ENCODE data around the gene ST3GAL3. TPM values are rescaled to one million over a fixed set of nuclear protein-coding genes. Genes with fewer than 3 reads are reported as not detected.

ST3GAL3 gene
- total RNA-seq, 1 experiment from 2014 or later, result 8.6 TPM

- TF ChIP-seq, protein P1, sequence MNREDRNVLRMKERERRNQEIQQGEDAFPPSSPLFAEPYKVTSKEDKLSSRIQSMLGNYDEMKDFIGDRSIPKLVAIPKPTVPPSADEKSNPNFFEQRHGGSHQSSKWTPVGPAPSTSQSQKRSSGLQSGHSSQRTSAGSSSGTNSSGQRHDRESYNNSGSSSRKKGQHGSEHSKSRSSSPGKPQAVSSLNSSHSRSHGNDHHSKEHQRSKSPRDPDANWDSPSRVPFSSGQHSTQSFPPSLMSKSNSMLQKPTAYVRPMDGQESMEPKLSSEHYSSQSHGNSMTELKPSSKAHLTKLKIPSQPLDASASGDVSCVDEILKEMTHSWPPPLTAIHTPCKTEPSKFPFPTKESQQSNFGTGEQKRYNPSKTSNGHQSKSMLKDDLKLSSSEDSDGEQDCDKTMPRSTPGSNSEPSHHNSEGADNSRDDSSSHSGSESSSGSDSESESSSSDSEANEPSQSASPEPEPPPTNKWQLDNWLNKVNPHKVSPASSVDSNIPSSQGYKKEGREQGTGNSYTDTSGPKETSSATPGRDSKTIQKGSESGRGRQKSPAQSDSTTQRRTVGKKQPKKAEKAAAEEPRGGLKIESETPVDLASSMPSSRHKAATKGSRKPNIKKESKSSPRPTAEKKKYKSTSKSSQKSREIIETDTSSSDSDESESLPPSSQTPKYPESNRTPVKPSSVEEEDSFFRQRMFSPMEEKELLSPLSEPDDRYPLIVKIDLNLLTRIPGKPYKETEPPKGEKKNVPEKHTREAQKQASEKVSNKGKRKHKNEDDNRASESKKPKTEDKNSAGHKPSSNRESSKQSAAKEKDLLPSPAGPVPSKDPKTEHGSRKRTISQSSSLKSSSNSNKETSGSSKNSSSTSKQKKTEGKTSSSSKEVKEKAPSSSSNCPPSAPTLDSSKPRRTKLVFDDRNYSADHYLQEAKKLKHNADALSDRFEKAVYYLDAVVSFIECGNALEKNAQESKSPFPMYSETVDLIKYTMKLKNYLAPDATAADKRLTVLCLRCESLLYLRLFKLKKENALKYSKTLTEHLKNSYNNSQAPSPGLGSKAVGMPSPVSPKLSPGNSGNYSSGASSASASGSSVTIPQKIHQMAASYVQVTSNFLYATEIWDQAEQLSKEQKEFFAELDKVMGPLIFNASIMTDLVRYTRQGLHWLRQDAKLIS (CRISPR knock-in tag; IDR thresholded peaks at IDR 0.05; ENCODE audit: borderline replicate concordance), result no peak
- no peak for TF ChIP-seq ATF1 (CRISPR knock-in tag; IDR thresholded peaks at IDR 0.05)
- no peak for TF ChIP-seq ZNF396 (CRISPR knock-in tag; IDR thresholded peaks at IDR 0.05; ENCODE audit: borderline replicate concordance)
- TF ChIP-seq MXD4 (CRISPR knock-in tag; IDR thresholded peaks at IDR 0.05; ENCODE audit: borderline replicate concordance), result no peak
Observed at GRCh38 chr1:43914576-43915525, 207.5 kb downstream of the ST3GAL3 start (continued).

DNA sequence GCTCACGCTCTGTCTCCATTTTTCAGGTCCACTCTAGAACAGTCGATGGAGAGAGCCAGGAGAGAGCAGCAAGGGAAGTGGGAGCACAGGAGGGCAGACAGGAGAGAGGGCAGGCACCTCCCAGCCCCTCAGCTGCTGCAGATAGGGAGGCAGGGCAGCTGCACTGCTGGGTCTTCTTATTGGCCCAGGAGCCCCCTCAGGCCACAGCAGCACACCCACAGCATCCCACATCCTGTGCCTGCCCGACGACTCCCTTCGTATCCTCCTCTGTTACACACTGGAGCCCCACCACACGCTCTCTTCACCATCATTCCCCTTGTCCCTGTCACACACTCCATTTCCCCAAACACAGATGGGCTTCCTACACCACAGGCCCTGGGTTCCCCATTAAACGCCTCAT is 212.6 kb downstream of the ST3GAL3 start:
- ChIA-PET POLR2A (no interaction called here), CTCF (interaction anchor here (0.6 to 9.0 kb wide), 6 partner anchors 10 to 206 kb away, joined by 3 to 99 read pairs (median 11); partner anchors contain the start of gene ARTN)
- TF ChIP-seq, protein P2, sequence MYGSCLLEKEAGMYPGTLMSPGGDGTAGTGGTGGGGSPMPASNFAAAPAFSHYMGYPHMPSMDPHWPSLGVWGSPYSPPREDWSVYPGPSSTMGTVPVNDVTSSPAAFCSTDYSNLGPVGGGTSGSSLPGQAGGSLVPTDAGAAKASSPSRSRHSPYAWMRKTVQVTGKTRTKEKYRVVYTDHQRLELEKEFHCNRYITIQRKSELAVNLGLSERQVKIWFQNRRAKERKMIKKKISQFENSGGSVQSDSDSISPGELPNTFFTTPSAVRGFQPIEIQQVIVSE (CRISPR knock-in tag; IDR thresholded peaks at IDR 0.05; ENCODE audit: borderline replicate concordance), result no peak
- Mint-ChIP-seq H3K27ac (peak overlapping the region; percentile 28; the same call in 1 of the 2 replicates), H3K9me3 (no peaks in the 10 kb centered on the region), H3K4me3 (no peak overlapping the region), H3K4me1 (peaks cover 1% of the 10 kb centered on the region), H3K36me3 (no peaks in the 10 kb centered on the region), H3K27me3 (ENCODE audit: low read depth) (no peaks in the 10 kb centered on the region; the same call in 1 of the 2 replicates)
- ATAC-seq (peak; percentile 56), DNase-seq (ENCODE audit: low spot score) (no peak)

GRCh38 chr1:43921022-43921421 is 213.7 kb downstream of the ST3GAL3 start:
- no peak for DNase-seq (ENCODE audit: low spot score)
- ATAC-seq, result peak; percentile 69
- no peak overlapping the region for H3K4me3 Mint-ChIP-seq
- H3K9me3 Mint-ChIP-seq, result no peaks in the 10 kb centered on the region
- no peaks in the 10 kb centered on the region; the same call in 1 of the 2 replicates for H3K27me3 Mint-ChIP-seq (ENCODE audit: low read depth)
- CTCF ChIA-PET, result interaction anchor here (0.6 to 9.0 kb wide), 6 partner anchors 9 to 158 kb away, joined by 3 to 99 read pairs (median 11); partner anchors contain the start of gene ARTN
- H3K36me3 Mint-ChIP-seq, result no peaks in the 10 kb centered on the region
- POLR2A ChIA-PET, result no interaction called here
- H3K27ac Mint-ChIP-seq, result no peak overlapping the region
- no peaks in the 10 kb centered on the region for H3K4me1 Mint-ChIP-seq
- TF ChIP-seq ZNF138 (CRISPR knock-in tag; conservative IDR thresholded peaks at IDR 0.05) (no peak), ZNF281 (CRISPR knock-in tag; IDR thresholded peaks at IDR 0.05) (no peak), PRRX2 (CRISPR knock-in tag; IDR thresholded peaks at IDR 0.05) (no peak), NFE2L1 (CRISPR knock-in tag; IDR thresholded peaks at IDR 0.05) (no peak), ZNF512 (CRISPR knock-in tag; IDR thresholded peaks at IDR 0.05; ENCODE audit: borderline replicate concordance) (no peak), MAX (CRISPR knock-in tag; IDR thresholded peaks at IDR 0.05) (no peak), ETV6 (CRISPR knock-in tag; IDR thresholded peaks at IDR 0.05) (no peak), ZNF121 (CRISPR knock-in tag; IDR thresholded peaks at IDR 0.05) (no peak), NFATC4 (CRISPR knock-in tag; IDR thresholded peaks at IDR 0.05) (no peak), EMX1 (CRISPR knock-in tag; IDR thresholded peaks at IDR 0.05) (no peak)
- TF ChIP-seq, protein P3, sequence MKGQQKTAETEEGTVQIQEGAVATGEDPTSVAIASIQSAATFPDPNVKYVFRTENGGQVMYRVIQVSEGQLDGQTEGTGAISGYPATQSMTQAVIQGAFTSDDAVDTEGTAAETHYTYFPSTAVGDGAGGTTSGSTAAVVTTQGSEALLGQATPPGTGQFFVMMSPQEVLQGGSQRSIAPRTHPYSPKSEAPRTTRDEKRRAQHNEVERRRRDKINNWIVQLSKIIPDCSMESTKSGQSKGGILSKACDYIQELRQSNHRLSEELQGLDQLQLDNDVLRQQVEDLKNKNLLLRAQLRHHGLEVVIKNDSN (CRISPR knock-in tag; IDR thresholded peaks at IDR 0.05), result no peak
- TF ChIP-seq, protein P4, sequence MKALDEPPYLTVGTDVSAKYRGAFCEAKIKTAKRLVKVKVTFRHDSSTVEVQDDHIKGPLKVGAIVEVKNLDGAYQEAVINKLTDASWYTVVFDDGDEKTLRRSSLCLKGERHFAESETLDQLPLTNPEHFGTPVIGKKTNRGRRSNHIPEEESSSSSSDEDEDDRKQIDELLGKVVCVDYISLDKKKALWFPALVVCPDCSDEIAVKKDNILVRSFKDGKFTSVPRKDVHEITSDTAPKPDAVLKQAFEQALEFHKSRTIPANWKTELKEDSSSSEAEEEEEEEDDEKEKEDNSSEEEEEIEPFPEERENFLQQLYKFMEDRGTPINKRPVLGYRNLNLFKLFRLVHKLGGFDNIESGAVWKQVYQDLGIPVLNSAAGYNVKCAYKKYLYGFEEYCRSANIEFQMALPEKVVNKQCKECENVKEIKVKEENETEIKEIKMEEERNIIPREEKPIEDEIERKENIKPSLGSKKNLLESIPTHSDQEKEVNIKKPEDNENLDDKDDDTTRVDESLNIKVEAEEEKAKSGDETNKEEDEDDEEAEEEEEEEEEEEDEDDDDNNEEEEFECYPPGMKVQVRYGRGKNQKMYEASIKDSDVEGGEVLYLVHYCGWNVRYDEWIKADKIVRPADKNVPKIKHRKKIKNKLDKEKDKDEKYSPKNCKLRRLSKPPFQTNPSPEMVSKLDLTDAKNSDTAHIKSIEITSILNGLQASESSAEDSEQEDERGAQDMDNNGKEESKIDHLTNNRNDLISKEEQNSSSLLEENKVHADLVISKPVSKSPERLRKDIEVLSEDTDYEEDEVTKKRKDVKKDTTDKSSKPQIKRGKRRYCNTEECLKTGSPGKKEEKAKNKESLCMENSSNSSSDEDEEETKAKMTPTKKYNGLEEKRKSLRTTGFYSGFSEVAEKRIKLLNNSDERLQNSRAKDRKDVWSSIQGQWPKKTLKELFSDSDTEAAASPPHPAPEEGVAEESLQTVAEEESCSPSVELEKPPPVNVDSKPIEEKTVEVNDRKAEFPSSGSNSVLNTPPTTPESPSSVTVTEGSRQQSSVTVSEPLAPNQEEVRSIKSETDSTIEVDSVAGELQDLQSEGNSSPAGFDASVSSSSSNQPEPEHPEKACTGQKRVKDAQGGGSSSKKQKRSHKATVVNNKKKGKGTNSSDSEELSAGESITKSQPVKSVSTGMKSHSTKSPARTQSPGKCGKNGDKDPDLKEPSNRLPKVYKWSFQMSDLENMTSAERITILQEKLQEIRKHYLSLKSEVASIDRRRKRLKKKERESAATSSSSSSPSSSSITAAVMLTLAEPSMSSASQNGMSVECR (CRISPR knock-in tag; IDR thresholded peaks at IDR 0.05; ENCODE audit: borderline replicate concordance), result no peak

Data from WTC11 (cell line).